Muscle layer of colon (tissue), 2 donors: ENCODE data around the gene GPRIN2.
"Not testable (repeated sequence)": the region's sequence is repeated elsewhere in the genome, so short reads cannot be mapped to it uniquely, and the experiment has no call there.

Experiments
- H3K27ac ChIP-seq: one replicate; pipeline ENCODE4 v1.7.0; 2013; ENCODE audit warnings: low read depth, mild to moderate bottlenecking, low read length, moderate library complexity
- H3K27me3 ChIP-seq, 2 donors: one replicate each; pipeline ENCODE4 v1.7.0; 2013; ENCODE audit warnings: low read length in 2 of 2, mild to moderate bottlenecking in 2 of 2; ENCODE audit not compliant: insufficient read depth in 2 of 2, control insufficient read depth in 1 of 2
- H3K36me3 ChIP-seq: one replicate; pipeline ENCODE4 v1.7.0; 2013; ENCODE audit warnings: mild to moderate bottlenecking, low read length; ENCODE audit not compliant: insufficient read depth
- H3K4me1 ChIP-seq: one replicate; pipeline ENCODE4 v1.7.0; 2013; ENCODE audit warnings: mild to moderate bottlenecking, low read length; ENCODE audit not compliant: insufficient read depth
- H3K4me3 ChIP-seq, 2 donors: one replicate each; pipeline ENCODE4 v1.7.0; 2013; ENCODE audit warnings: low read length in 2 of 2, low read depth in 1 of 2, mild to moderate bottlenecking in 1 of 2, moderate library complexity in 1 of 2
- H3K9ac ChIP-seq: one replicate; pipeline ENCODE4 v1.7.0; 2013; ENCODE audit warnings: low read length
- H3K9me3 ChIP-seq: one replicate; pipeline ENCODE4 v1.7.0; 2013; ENCODE audit warnings: mild to moderate bottlenecking, low read length
- donor health status: abdominal sarcoma.
- donor health status: Adenocarcinoma of cecum.

Gene GPRIN2

DNA sequence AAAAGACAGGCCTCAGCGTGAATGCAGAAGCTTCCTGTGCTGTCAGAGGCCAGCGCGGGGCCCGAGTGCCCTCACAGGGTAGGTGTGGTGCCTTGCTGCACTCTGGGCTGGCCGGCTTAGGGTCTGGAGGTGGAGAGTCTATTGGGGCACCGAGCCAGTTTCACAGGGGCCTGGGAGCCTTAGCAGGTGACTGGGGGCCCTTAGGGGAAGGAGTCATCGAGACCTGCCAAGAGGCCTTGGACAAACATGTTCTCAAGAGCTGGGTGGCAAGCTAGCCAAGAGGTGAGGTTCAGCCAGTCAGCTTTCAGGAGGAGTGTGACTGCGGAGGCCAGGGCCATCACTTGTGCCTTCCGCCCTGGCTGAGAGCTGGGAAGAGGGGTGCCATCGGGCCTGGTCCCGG, 26.1 kb upstream of the GPRIN2 start:
- not testable (repeated sequence) for H3K9ac ChIP-seq, H3K27me3 ChIP-seq, H3K4me3 ChIP-seq, H3K9me3 ChIP-seq, H3K36me3 ChIP-seq, H3K27ac ChIP-seq, H3K4me1 ChIP-seq

- not testable (repeated sequence) for H3K9ac ChIP-seq, H3K9me3 ChIP-seq, H3K4me1 ChIP-seq, H3K4me3 ChIP-seq, H3K27ac ChIP-seq, H3K36me3 ChIP-seq, H3K27me3 ChIP-seq
Observed at GRCh38 chr10:46581997-46582396, 25.5 kb upstream of the GPRIN2 start.

- H3K9ac ChIP-seq, H3K27ac ChIP-seq, H3K36me3 ChIP-seq, H3K27me3 ChIP-seq, H3K9me3 ChIP-seq, H3K4me3 ChIP-seq, H3K4me1 ChIP-seq: not testable (repeated sequence)
Observed at GRCh38 chr10:46579378-46579777, 22.9 kb upstream of the GPRIN2 start.

DNA sequence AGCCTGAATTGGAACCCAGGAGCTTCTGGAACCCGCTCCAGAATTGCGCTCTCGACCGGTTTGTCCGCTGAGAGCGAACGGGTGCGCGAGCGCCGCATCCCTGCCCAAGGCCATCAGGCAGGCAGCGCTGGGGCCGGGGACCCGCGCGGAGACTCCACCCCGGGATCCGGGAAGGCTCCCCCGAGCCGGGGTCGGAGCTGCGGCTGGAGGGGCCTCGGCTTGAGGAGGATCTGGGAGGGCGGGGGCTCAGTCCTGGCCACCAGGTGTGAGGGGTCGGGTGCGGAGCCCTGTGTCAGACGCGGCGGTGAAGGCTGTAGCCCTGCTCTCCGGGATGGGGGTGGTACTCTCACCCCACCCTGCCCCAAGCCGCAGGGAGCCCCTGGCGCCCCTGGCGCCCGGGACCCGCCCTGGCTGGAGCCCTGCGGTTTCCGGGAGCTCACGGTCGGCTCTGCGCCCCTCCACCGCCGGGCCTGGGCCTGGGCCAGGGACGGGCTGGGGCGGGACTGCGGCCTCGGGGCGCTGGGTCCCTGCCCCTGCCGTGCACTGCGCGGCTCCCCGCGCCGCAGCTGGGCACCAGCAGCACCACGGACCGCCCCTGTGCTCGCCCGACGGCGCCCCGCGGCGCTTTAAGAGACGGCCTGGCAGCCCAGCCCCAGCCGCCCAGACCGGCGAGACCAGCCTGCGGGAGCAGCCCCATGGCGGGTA, 22.2 kb upstream of the GPRIN2 start, which contains the start of gene SYT15:
Gene SYT15 (plus strand): TSS at position 655 of the 705 bp plus-strand sequence. CDS start 41 bp downstream, at position 696.
- not testable (repeated sequence) for H3K4me3 ChIP-seq, H3K9me3 ChIP-seq, H3K4me1 ChIP-seq, H3K36me3 ChIP-seq, H3K9ac ChIP-seq, H3K27me3 ChIP-seq, H3K27ac ChIP-seq

GRCh38 chr10:46577624-46578473, 21.4 kb upstream of the GPRIN2 start:
- not testable (repeated sequence) for H3K4me1 ChIP-seq, H3K9ac ChIP-seq, H3K27ac ChIP-seq, H3K36me3 ChIP-seq, H3K4me3 ChIP-seq, H3K27me3 ChIP-seq, H3K9me3 ChIP-seq

GRCh38 chr10:46573884-46574283, 17.4 kb upstream of the GPRIN2 start:
- H3K27me3 ChIP-seq, H3K27ac ChIP-seq, H3K4me3 ChIP-seq, H3K9ac ChIP-seq, H3K36me3 ChIP-seq, H3K4me1 ChIP-seq, H3K9me3 ChIP-seq: not testable (repeated sequence)

GRCh38 chr10:46573314-46573713, 16.9 kb upstream of the GPRIN2 start:
- not testable (repeated sequence) for H3K9ac ChIP-seq, H3K27ac ChIP-seq, H3K4me3 ChIP-seq, H3K4me1 ChIP-seq, H3K36me3 ChIP-seq, H3K9me3 ChIP-seq, H3K27me3 ChIP-seq

GRCh38 chr10:46572765-46573164, 16.3 kb upstream of the GPRIN2 start:
- H3K27ac ChIP-seq, H3K9ac ChIP-seq, H3K4me3 ChIP-seq, H3K27me3 ChIP-seq, H3K4me1 ChIP-seq, H3K36me3 ChIP-seq, H3K9me3 ChIP-seq: not testable (repeated sequence)

DNA sequence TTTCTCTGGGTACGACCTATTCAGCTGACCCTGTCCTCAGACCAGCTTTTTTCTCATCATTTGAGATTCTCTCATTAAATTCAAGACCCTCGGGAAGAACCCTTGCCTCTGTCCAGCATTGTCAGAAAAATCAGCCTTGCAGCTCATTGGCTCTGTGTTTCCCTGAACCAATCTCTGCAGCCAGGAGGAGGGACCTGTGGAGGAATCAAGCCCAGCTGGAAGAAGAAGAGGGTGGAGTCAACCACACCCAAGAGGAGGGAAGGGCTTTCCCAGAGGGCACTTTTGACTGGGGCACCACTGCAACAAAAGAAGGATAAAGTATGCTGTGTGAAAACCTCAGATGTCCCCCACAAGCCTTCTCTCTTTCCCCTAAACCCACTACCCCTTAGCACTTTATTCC, 14.2 kb upstream of the GPRIN2 start:
- not testable (repeated sequence) for H3K27ac ChIP-seq, H3K9ac ChIP-seq, H3K4me3 ChIP-seq, H3K4me1 ChIP-seq, H3K9me3 ChIP-seq, H3K27me3 ChIP-seq, H3K36me3 ChIP-seq

GRCh38 chr10:46567151-46567550, 10.7 kb upstream of the GPRIN2 start:
- not testable (repeated sequence) for H3K9ac ChIP-seq, H3K4me3 ChIP-seq, H3K27me3 ChIP-seq, H3K4me1 ChIP-seq, H3K27ac ChIP-seq, H3K9me3 ChIP-seq, H3K36me3 ChIP-seq

DNA sequence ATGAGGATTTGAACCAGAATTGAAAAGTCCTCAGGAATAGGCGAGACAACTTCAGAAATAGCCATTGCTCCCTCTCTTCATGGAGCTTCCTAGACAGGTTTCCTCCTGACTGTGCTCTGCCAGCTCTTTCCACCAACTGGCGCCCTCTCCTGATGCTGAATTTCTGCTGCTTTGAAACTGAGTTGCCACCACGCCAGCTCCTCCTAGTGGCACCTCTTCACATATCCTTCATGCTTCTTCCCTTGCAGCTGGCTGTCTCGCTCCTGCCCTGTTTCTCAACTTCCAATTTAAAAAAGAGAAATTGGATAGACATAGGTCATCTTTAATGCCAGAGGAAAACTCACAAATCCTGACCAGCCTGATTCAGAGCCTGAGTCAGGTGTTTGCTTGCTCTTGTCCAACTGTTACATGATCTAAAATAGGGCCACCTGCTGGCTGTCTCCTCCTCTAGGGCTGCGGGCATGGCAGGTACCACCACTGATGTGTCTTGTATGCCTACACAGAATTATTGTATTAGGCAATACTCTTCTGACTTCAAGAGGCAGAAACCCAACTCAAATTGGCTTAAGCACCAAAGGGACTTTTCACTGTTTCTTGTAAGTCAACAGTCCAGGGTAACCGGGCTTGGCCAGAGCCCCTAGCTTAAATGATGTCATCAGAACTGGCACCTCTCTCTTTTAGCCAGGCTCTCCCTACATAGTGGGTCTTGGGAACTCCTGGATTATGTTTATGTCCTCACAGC, 9.3 kb upstream of the GPRIN2 start:
- not testable (repeated sequence) for H3K27me3 ChIP-seq, H3K4me3 ChIP-seq, H3K9ac ChIP-seq, H3K4me1 ChIP-seq, H3K27ac ChIP-seq, H3K36me3 ChIP-seq, H3K9me3 ChIP-seq
